H1 (cell line): ENCODE measurements around the gene ABHD6. TPM values are rescaled to one million over a fixed set of nuclear protein-coding genes. Genes with fewer than 3 reads are reported as not detected.

Experiments used
- CTCF ChIA-PET: fragments of 300-600 bp; sonication (Branson Sonifier 250); formaldehyde crosslinking; loops from one replicate; lab custom pipeline; 2021; ENCODE audit not compliant: partially characterized antibody; lab: Charles Lee
- POLR2A ChIA-PET: fragments of 300-600 bp; sonication (Branson Sonifier 250); formaldehyde crosslinking; loops from one replicate; lab custom pipeline; 2021; ENCODE audit warnings: inconsistent platforms; ENCODE audit not compliant: partially characterized antibody; lab: Charles Lee
- DNase-seq, 2 experiments: peaks; one replicate each; pipeline versions ENCODE4 v3.0.0 to v3.0.0-alpha.2; 2010 to 2022; ENCODE audit warnings: low spot score in 2 of 2, low read depth in 1 of 2, mixed read lengths in 1 of 2
- FAIRE-seq: peaks from 2 replicates; lab custom pipeline; 2011; peaks lifted over from hg19 to GRCh38; lab: Jason Lieb, UNC
- H2AFZ ChIP-seq: 2 replicates; pipeline ENCODE4 v1.8.1; 2012; ENCODE audit warnings: low read length, inconsistent platforms
- H2AK5ac ChIP-seq: 2 replicates; pipeline ENCODE4 v1.6.1; 2013; ENCODE audit warnings: low read depth, low read length
- H2BK120ac ChIP-seq: replicated peaks from 2 replicates; pipeline ENCODE3; 2013; ENCODE audit warnings: low read depth, low read length, inconsistent platforms
- H2BK12ac ChIP-seq: 2 replicates; pipeline ENCODE4 v1.6.1; 2013; ENCODE audit warnings: low read depth, low read length
- H2BK15ac ChIP-seq: 2 replicates; pipeline ENCODE4 v1.6.1; 2013; ENCODE audit warnings: low read length
- H2BK20ac ChIP-seq: 2 replicates; pipeline ENCODE4 v1.6.1; 2013; ENCODE audit warnings: low read length
- H2BK5ac ChIP-seq: 2 replicates; pipeline ENCODE4 v1.6.1; 2013; ENCODE audit warnings: low read depth, low read length
- H3K14ac ChIP-seq: 2 replicates; pipeline ENCODE4 v1.6.1; 2013; ENCODE audit warnings: inconsistent platforms; ENCODE audit not compliant: insufficient read length
- H3K18ac ChIP-seq: 2 replicates; pipeline ENCODE4 v1.6.1; 2013; ENCODE audit warnings: low read length; ENCODE audit errors: extremely low read depth
- H3K23ac ChIP-seq: 2 replicates; pipeline ENCODE4 v1.6.1; 2013; ENCODE audit warnings: inconsistent platforms; ENCODE audit not compliant: insufficient read length
- H3K23me2 ChIP-seq: 2 replicates; pipeline ENCODE4 v1.6.1; 2013; ENCODE audit warnings: low read depth, low read length
- H3K27ac ChIP-seq: 2 replicates; pipeline ENCODE4 v1.6.1; 2011; ENCODE audit warnings: low read depth, low read length, inconsistent platforms
- H3K27me3 ChIP-seq, 4 experiments: replicated peaks in 1 of 4; 1 replicate in 1 of 4; 2 replicates in 3 of 4; pipeline versions ENCODE4 v1.6.1 to v1.8.1; 2011 to 2013; ENCODE audit warnings: low read length in 3 of 4, mild to moderate bottlenecking in 3 of 4, inconsistent platforms in 2 of 4, mixed read lengths in 2 of 4, moderate library complexity in 1 of 4; ENCODE audit not compliant: control insufficient read depth in 3 of 4, insufficient read depth in 3 of 4; ENCODE audit errors: extremely low read depth in 1 of 4
- H3K36me3 ChIP-seq, 4 experiments: 2 replicates each; pipeline versions ENCODE4 v1.6.1 to v1.8.1; 2011 to 2013; ENCODE audit warnings: mild to moderate bottlenecking in 4 of 4, low read length in 3 of 4, moderate library complexity in 2 of 4, control low read depth in 1 of 4, inconsistent platforms in 1 of 4; ENCODE audit not compliant: insufficient read depth in 4 of 4, control insufficient read depth in 2 of 4
- H3K4ac ChIP-seq: replicated peaks from 2 replicates; pipeline ENCODE3; 2013; ENCODE audit warnings: low read length, low read depth, mixed read lengths, inconsistent platforms; ENCODE audit not compliant: insufficient read length
- H3K4me1 ChIP-seq, 4 experiments: replicated peaks in 1 of 4; 1 replicate in 1 of 4; 2 replicates in 3 of 4; pipeline versions ENCODE4 v1.6.1 to v1.8.1; 2011 to 2013; ENCODE audit warnings: low read length in 3 of 4, inconsistent platforms in 2 of 4, mixed read lengths in 1 of 4; ENCODE audit not compliant: insufficient read depth in 4 of 4, control insufficient read depth in 3 of 4
- H3K4me2 ChIP-seq, 2 experiments: 2 replicates each; pipeline versions ENCODE4 v1.6.1 to v1.8.1; 2011 to 2013; ENCODE audit warnings: low read depth in 2 of 2, low read length in 2 of 2, control low read depth in 1 of 2, inconsistent platforms in 1 of 2, mild to moderate bottlenecking in 1 of 2; ENCODE audit not compliant: insufficient read depth in 1 of 2
- H3K4me3 ChIP-seq, 4 experiments: fragments of 200-600, 300-600 bp in 1 of 4; sonication (generic), shearing (Covaris generic), sonication (Bioruptor Twin) in 1 of 4; 2 replicates each; pipeline versions ENCODE4 v1.5.1 to v1.8.1; 2011 to 2016; ENCODE audit warnings: low read length in 4 of 4, low read depth in 3 of 4, control low read depth in 2 of 4, inconsistent platforms in 2 of 4, mild to moderate bottlenecking in 2 of 4, mixed read lengths in 1 of 4, moderate library complexity in 1 of 4; ENCODE audit not compliant: insufficient read depth in 2 of 4; ENCODE audit errors: extremely low read depth in 1 of 4
- H3K56ac ChIP-seq: replicated peaks from 2 replicates; pipeline ENCODE3; 2013; ENCODE audit warnings: low read depth, mild to moderate bottlenecking, mixed read lengths, low read length, inconsistent platforms; ENCODE audit not compliant: insufficient read length
- H3K79me1 ChIP-seq: 2 replicates; pipeline ENCODE4 v1.6.1; 2013; ENCODE audit warnings: low read depth, low read length, control low read depth
- H3K79me2 ChIP-seq, 2 experiments: 2 replicates each; pipeline versions ENCODE4 v1.6.1 to v1.8.1; 2012 to 2013; ENCODE audit warnings: low read length in 2 of 2, mild to moderate bottlenecking in 2 of 2, inconsistent platforms in 1 of 2; ENCODE audit not compliant: insufficient read depth in 2 of 2, control insufficient read depth in 1 of 2
- H3K9ac ChIP-seq, 4 experiments: replicated peaks in 1 of 4; 1 replicate in 1 of 4; 2 replicates in 3 of 4; pipeline versions ENCODE4 v1.6.1 to v1.8.1; 2011 to 2013; ENCODE audit warnings: low read depth in 3 of 4, low read length in 3 of 4, control low read depth in 2 of 4, mild to moderate bottlenecking in 2 of 4, moderate library complexity in 2 of 4, inconsistent platforms in 1 of 4; ENCODE audit errors: extremely low read depth in 1 of 4
- H3K9me3 ChIP-seq, 2 experiments: 2 replicates each; pipeline versions ENCODE4 v1.6.1 to v1.8.1; 2012 to 2013; ENCODE audit warnings: mild to moderate bottlenecking in 2 of 2, moderate library complexity in 2 of 2, control low read depth in 1 of 2, inconsistent platforms in 1 of 2, low read depth in 1 of 2, low read length in 1 of 2, mixed read lengths in 1 of 2; ENCODE audit not compliant: insufficient read depth in 2 of 2
- H4K20me1 ChIP-seq, 2 experiments: replicated peaks in 1 of 2; 2 replicates each; pipeline versions ENCODE3 to v1.8.1; 2011 to 2013; ENCODE audit warnings: inconsistent platforms in 2 of 2, low read length in 2 of 2, mild to moderate bottlenecking in 1 of 2; ENCODE audit not compliant: insufficient read depth in 2 of 2, control insufficient read depth in 1 of 2
- H4K5ac ChIP-seq: 2 replicates; pipeline ENCODE4 v1.6.1; 2013; ENCODE audit warnings: low read length, low read depth, mixed read lengths, inconsistent platforms; ENCODE audit not compliant: insufficient read length
- H4K8ac ChIP-seq: 2 replicates; pipeline ENCODE4 v1.8.0; 2013; ENCODE audit warnings: mild to moderate bottlenecking, moderate library complexity, low read length, inconsistent platforms; ENCODE audit not compliant: insufficient read depth; ENCODE audit errors: extremely low read depth
- H4K91ac ChIP-seq: replicated peaks from 2 replicates; pipeline ENCODE3; 2013; ENCODE audit warnings: low read length, mixed read lengths, inconsistent platforms; ENCODE audit not compliant: insufficient read length
- BCL11A ChIP-seq, 2 experiments: IDR thresholded peaks; one replicate each; pipeline ENCODE4 v1.6.1; 2011; ENCODE audit warnings: low read depth in 2 of 2, low read length in 2 of 2, mild to moderate bottlenecking in 2 of 2
- HDAC2 ChIP-seq, 2 experiments: fragments of 300-600 bp in 1 of 2; sonication (generic) in 1 of 2; IDR thresholded peaks; 2 replicates each; pipeline ENCODE4 v1.6.1; 2011 to 2012; ENCODE audit warnings: low read depth in 2 of 2, low read length in 2 of 2, mild to moderate bottlenecking in 2 of 2, moderate library complexity in 2 of 2, borderline replicate concordance in 1 of 2, inconsistent platforms in 1 of 2
- KDM1A ChIP-seq: fragments of 200-600, 300-600 bp; sonication (generic); IDR thresholded peaks from 2 replicates; pipeline ENCODE4 v1.7.1; 2016; ENCODE audit warnings: mild to moderate bottlenecking, low read length, borderline replicate concordance
- RXRA ChIP-seq: IDR thresholded peaks from 2 replicates; pipeline ENCODE4 v1.6.1; 2011; ENCODE audit warnings: low read depth, mild to moderate bottlenecking, low read length, moderate library complexity; ENCODE audit not compliant: insufficient read depth
- ZNF274 ChIP-seq: IDR thresholded peaks from 2 replicates; pipeline ENCODE4 v1.7.0; 2012; ENCODE audit warnings: low read length, borderline replicate concordance; ENCODE audit errors: extremely low read depth
- WGBS, 2 experiments: shearing (Covaris generic) in 1 of 2; methylation state at CpG; one replicate each; pipeline versions ENCODE4 v1.1.6 to v1.1.7; 2013 to 2015; ENCODE audit warnings: low lambda C conversion rate in 2 of 2, mixed read lengths in 2 of 2, inconsistent platforms in 1 of 2, low coverage in 1 of 2, missing lambda C conversion rate in 1 of 2; ENCODE audit not compliant: insufficient replicate concordance in 2 of 2, insufficient coverage in 1 of 2, insufficient read length in 1 of 2; ENCODE audit errors: extremely low coverage in 1 of 2, missing lambda C conversion rate in 1 of 2; 5-methylcytosine and 5-hydroxymethylcytosine counted together
- polyA plus RNA-seq, 7 experiments: library from polyadenylated mRNA; depleted of rRNA in 3 of 7; stranded (reverse) in 5 of 7; unstranded in 2 of 7; fragments of >200 nt in 5 of 7; fragments of 200-250 nt in 2 of 7; gene quantifications; 1 replicate in 5 of 7; 2 replicates in 1 of 7; 4 replicates in 1 of 7; pipeline versions ENCODE4 v1.2.1 to v1.2.3, GENCODE V29; 2011 to 2013; ENCODE audit warnings: missing spikeins in 2 of 7, mixed read lengths in 2 of 7
- total RNA-seq: library from RNA; stranded (reverse); fragmentation: NEBNext Ultra II Directional; extraction: Animal tissue kit (Norgen Biotek cat#: 25700); gene quantifications from 2 replicates; pipeline ENCODE4 v1.2.1, GENCODE V29; 2021
- TF ChIP-seq, protein P1 (sequence below): IDR thresholded peaks from 2 replicates; pipeline ENCODE4 v1.6.1; 2012; ENCODE audit warnings: inconsistent platforms

Gene ABHD6
- total and polyA plus RNA-seq, 2 of the 8 experiments (the other 6 are each of a cell fraction or from before 2014, with no cell fraction given) = 5.9 to 6.6 TPM

- no peak overlapping the region for H2AK5ac ChIP-seq
- peaks cover 0 to 1% of the 10 kb centered on the region in 2 experiments for H4K20me1 ChIP-seq
- no peak overlapping the region for H2BK12ac ChIP-seq
- no peak overlapping the region for H3K4me2 ChIP-seq
- WGBS, 2 experiments = 74% methylated on average over 7 of the region's 8 CpGs; no CpG with 5 or more reads in 1 of the 2 experiments
- no peaks in the 10 kb centered on the region; a peak in 1 of 7 replicates for H3K27me3 ChIP-seq
- no peak overlapping the region for H4K8ac ChIP-seq
- no peak overlapping the region for H2BK20ac ChIP-seq
- H2BK120ac ChIP-seq = no peak overlapping the region
- H3K27ac ChIP-seq = no peak overlapping the region
- POLR2A ChIA-PET = interaction anchor here (1.5 kb wide), 1 partner anchor 12 kb away, joined by 5 read pairs; no protein-coding TSS in a partner anchor
- no peak overlapping the region for H3K14ac ChIP-seq
- no peak overlapping the region for H3K4me3 ChIP-seq
- no peak for DNase-seq
- no peak overlapping the region; the same call in 1 of the 2 replicates for H3K18ac ChIP-seq
- no peak overlapping the region for H2BK5ac ChIP-seq
- H3K56ac ChIP-seq = no peak overlapping the region
- no peaks in the 10 kb centered on the region for H3K9me3 ChIP-seq
- H2AFZ ChIP-seq = no peak overlapping the region
- H2BK15ac ChIP-seq = no peak overlapping the region
- H3K79me1 ChIP-seq = no peaks in the 10 kb centered on the region
- no peak overlapping the region for H3K9ac ChIP-seq
- no peak overlapping the region for H4K5ac ChIP-seq
- FAIRE-seq = no peak
- CTCF ChIA-PET = interaction anchor here (0.6 to 2.7 kb wide), 15 partner anchors 8 to 313 kb away, joined by 3 to 14 read pairs (median 3); partner anchors contain the start of genes DNASE1L3, HTD2 and RPP14
- H3K79me2 ChIP-seq = no peaks in the 10 kb centered on the region
- no peaks in the 10 kb centered on the region for H3K23me2 ChIP-seq
- no peaks in the 10 kb centered on the region for H3K36me3 ChIP-seq
- no peak overlapping the region for H4K91ac ChIP-seq
- H3K4ac ChIP-seq = no peak overlapping the region
- no peak overlapping the region for H3K23ac ChIP-seq
- no peaks in the 10 kb centered on the region; a peak in 2 of 7 replicates for H3K4me1 ChIP-seq
- TF ChIP-seq RXRA = no peak
- TF ChIP-seq KDM1A = no peak
- no peak for TF ChIP-seq ZNF274
- no peak for TF ChIP-seq HDAC2 (IDR thresholded peaks at IDR 0.05; ENCODE audit: borderline replicate concordance in 1 of 2, low read depth in 2 of 2, low read length in 2 of 2)
- TF ChIP-seq BCL11A (IDR thresholded peaks at IDR 0.05; ENCODE audit: low read depth in 2 of 2, low read length in 2 of 2) = no peak
- TF ChIP-seq, protein P1, sequence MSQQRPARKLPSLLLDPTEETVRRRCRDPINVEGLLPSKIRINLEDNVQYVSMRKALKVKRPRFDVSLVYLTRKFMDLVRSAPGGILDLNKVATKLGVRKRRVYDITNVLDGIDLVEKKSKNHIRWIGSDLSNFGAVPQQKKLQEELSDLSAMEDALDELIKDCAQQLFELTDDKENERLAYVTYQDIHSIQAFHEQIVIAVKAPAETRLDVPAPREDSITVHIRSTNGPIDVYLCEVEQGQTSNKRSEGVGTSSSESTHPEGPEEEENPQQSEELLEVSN = no peak
Measured at GRCh38 chr3:58250093-58250707, 12.6 kb downstream of the ABHD6 start.
